ENCODE measurements around the gene CHRM2. TPM values are rescaled to one million over a fixed set of nuclear protein-coding genes. Genes with fewer than 3 reads are reported as not detected.

The CHRM2 gene
- total and polyA plus RNA-seq, 9 of the 15 experiments (the other 6 are each of a cell fraction or from before 2014, with no cell fraction given): not detected

DNA sequence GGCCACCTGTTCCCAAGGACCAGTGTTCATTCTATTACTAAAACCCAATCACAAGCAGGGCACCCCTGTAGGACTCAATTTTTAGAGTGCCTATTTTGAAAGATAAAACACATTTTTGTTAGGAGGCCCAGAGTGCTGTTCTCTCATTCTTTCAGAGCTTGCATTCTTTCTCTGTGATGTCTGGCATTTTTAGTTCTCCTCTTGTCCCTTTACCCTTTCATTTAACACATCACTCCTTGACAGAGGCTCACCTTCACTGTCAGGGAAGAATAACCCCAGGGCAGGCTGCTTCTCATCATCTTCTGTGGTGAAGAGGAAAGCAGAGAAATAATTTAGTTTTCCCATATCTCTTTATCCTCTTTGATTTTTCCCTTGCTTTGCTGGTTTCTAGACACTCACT, 73.9 kb downstream of the CHRM2 start:
- Histone ChIP-seq H3K9me3 (replicated peaks; ENCODE audit: control insufficient read depth, insufficient read depth, low read depth, low read length) (0 out of 2 replicates have a peak, but pooled peaks cover 2% of the 10 kb centered on the region), H3K36me3 (ENCODE audit: control insufficient read depth, insufficient read depth, low read length) (no peaks in the 10 kb centered on the region), H3K27ac (ENCODE audit: extremely low read depth, low read depth, low read length) (no peak overlapping the region), H3K4me2 (ENCODE audit: insufficient read depth, low read length) (no peak overlapping the region), H2AFZ (ENCODE audit: low read depth, low read length) (no peak overlapping the region), H3K9me1 (ENCODE audit: control insufficient read depth, insufficient read depth, low read length) (no peaks in the 10 kb centered on the region), H3K4me1 (replicated peaks in 1 of 2; ENCODE audit: control insufficient read depth in 2 of 2, insufficient read depth in 2 of 2, low read length in 2 of 2) (no peaks in the 10 kb centered on the region), H3K79me2 (ENCODE audit: control insufficient read depth, insufficient read depth, low read length) (no peaks in the 10 kb centered on the region), H3K27me3 (ENCODE audit: control insufficient read depth in 2 of 2, insufficient read depth in 2 of 2, low read length in 2 of 2) (no peaks in the 10 kb centered on the region), H4K20me1 (replicated peaks; ENCODE audit: control insufficient read depth, insufficient read depth, low read length) (no peaks in the 10 kb centered on the region), H3K9ac (ENCODE audit: insufficient read depth in 1 of 2, low read depth in 2 of 2, low read length in 2 of 2) (no peak overlapping the region), H3K4me3 (no peak overlapping the region)
- intact Hi-C loops (cut with micrococcal nuclease): no loop called here
- POLR2A ChIA-PET: no interaction called here
- in situ Hi-C loops (cut with MboI): no loop called here
- FAIRE-seq (no peak), DNase-seq (ENCODE audit: extremely low read depth in 1 of 4, low spot score in 3 of 4) (no peak), ATAC-seq (no peak)
- TF ChIP-seq ZBTB7A (IDR thresholded peaks at IDR 0.05; ENCODE audit: borderline replicate concordance, control insufficient read depth, low read depth, low read length): no peak
- TF ChIP-seq ZC3H4 (CRISPR knock-in tag; IDR thresholded peaks at IDR 0.05; ENCODE audit: borderline replicate concordance): no peak
- no peak for TF ChIP-seq SRSF7 (optimal IDR thresholded peaks at IDR 0.05; ENCODE audit: low read depth, low read length)
- TF ChIP-seq TCFL5 (CRISPR knock-in tag; conservative IDR thresholded peaks at IDR 0.05): no peak
- no peak for TF ChIP-seq GABPB2 (CRISPR knock-in tag; conservative IDR thresholded peaks at IDR 0.05)
- TF ChIP-seq CXXC5 (CRISPR knock-in tag; IDR thresholded peaks at IDR 0.05): no peak
- TF ChIP-seq TEAD4 (IDR thresholded peaks at IDR 0.05; ENCODE audit: low read length): no peak
- TF ChIP-seq TEAD4 (CRISPR knock-in tag; IDR thresholded peaks at IDR 0.05; ENCODE audit: borderline replicate concordance): no peak
- no peak for TF ChIP-seq ATF1 (CRISPR knock-in tag; IDR thresholded peaks at IDR 0.05)
- TF ChIP-seq ATF1 (tag; IDR thresholded peaks at IDR 0.05): no peak
- TF ChIP-seq, protein P1, sequence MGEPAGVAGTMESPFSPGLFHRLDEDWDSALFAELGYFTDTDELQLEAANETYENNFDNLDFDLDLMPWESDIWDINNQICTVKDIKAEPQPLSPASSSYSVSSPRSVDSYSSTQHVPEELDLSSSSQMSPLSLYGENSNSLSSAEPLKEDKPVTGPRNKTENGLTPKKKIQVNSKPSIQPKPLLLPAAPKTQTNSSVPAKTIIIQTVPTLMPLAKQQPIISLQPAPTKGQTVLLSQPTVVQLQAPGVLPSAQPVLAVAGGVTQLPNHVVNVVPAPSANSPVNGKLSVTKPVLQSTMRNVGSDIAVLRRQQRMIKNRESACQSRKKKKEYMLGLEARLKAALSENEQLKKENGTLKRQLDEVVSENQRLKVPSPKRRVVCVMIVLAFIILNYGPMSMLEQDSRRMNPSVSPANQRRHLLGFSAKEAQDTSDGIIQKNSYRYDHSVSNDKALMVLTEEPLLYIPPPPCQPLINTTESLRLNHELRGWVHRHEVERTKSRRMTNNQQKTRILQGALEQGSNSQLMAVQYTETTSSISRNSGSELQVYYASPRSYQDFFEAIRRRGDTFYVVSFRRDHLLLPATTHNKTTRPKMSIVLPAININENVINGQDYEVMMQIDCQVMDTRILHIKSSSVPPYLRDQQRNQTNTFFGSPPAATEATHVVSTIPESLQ (CRISPR knock-in tag; IDR thresholded peaks at IDR 0.05): no peak
- no peak for TF ChIP-seq CBX8 (IDR thresholded peaks at IDR 0.05; ENCODE audit: borderline replicate concordance, extremely low read depth, low read depth, low read length, poor library complexity, severe bottlenecking)
- TF ChIP-seq ZFP30 (CRISPR knock-in tag; IDR thresholded peaks at IDR 0.05; ENCODE audit: borderline replicate concordance): no peak
- TF ChIP-seq, protein P2, sequence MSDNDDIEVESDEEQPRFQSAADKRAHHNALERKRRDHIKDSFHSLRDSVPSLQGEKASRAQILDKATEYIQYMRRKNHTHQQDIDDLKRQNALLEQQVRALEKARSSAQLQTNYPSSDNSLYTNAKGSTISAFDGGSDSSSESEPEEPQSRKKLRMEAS (CRISPR knock-in tag; IDR thresholded peaks at IDR 0.05): no peak
- TF ChIP-seq RBM14 (IDR thresholded peaks at IDR 0.05; ENCODE audit: borderline replicate concordance, insufficient read depth, low read depth, low read length): no peak
- TF ChIP-seq ZNF41 (CRISPR knock-in tag; conservative IDR thresholded peaks at IDR 0.05): no peak
- no peak for TF ChIP-seq SMARCA5 (IDR thresholded peaks at IDR 0.05)
- no peak for TF ChIP-seq RBM25 (IDR thresholded peaks at IDR 0.05; ENCODE audit: low read depth, low read length, severe bottlenecking)
- CTCF ChIA-PET (ENCODE audit: low intra/inter-chr PET ratio): no interaction called here
- BruUV-seq (replicated peaks): no TSS peak

Data from K562 (cell line).